MCF 10A (cell line): ENCODE results near the gene TMEM196. TPM values are rescaled to one million over a fixed set of nuclear protein-coding genes. Genes with fewer than 3 reads are reported as not detected.
"Not testable (repeated sequence)": the region's sequence is repeated elsewhere in the genome, so short reads cannot be mapped to it uniquely, and the experiment has no call there.

Experiments used
- BruUV-seq: library from RNA; stranded (reverse); fragments of 400-500 nt; replicated peaks from 2 replicates; lab custom pipeline; 2021; lab: Mats Ljungman, UMichigan
- CTCF ChIA-PET: fragments of 300-600 bp; sonication (Branson Sonifier 250); formaldehyde crosslinking; extraction: SDS; loops from one replicate; lab custom pipeline; 2021; ENCODE audit warnings: antibody characterized with exemption, inconsistent platforms; lab: Yijun Ruan, JAX
- POLR2A ChIA-PET: fragments of 300-600, 350-650 bp; sonication (Branson Sonifier 250); formaldehyde crosslinking; extraction: SDS; loops from one replicate; lab custom pipeline; 2020; ENCODE audit warnings: antibody characterized with exemption, inconsistent platforms; lab: Yijun Ruan, JAX
- DNase-seq: peaks from one replicate; pipeline ENCODE4 v3.0.0-alpha.2; 2018; ENCODE audit not compliant: unreplicated experiment
- H3K27ac Mint-ChIP-seq: one replicate; pipeline ENCODE4 v1.8.0; 2022; ENCODE audit warnings: mild to moderate bottlenecking, low read depth, mixed read lengths; ENCODE audit not compliant: unreplicated experiment
- H3K27me3 Mint-ChIP-seq: one replicate; pipeline ENCODE4 v1.8.0; 2022; ENCODE audit warnings: mixed read lengths; ENCODE audit not compliant: insufficient read depth, unreplicated experiment
- H3K36me3 Mint-ChIP-seq: one replicate; pipeline ENCODE4 v1.8.0; 2022; ENCODE audit warnings: mild to moderate bottlenecking, moderate library complexity, mixed read lengths; ENCODE audit not compliant: insufficient read depth, unreplicated experiment
- H3K4me1 Mint-ChIP-seq: one replicate; pipeline ENCODE4 v1.8.0; 2022; ENCODE audit warnings: mixed read lengths; ENCODE audit not compliant: insufficient read depth, unreplicated experiment
- H3K4me3 Mint-ChIP-seq: one replicate; pipeline ENCODE4 v1.8.0; 2022; ENCODE audit warnings: mild to moderate bottlenecking, moderate library complexity, mixed read lengths; ENCODE audit not compliant: unreplicated experiment
- H3K9me3 Mint-ChIP-seq: one replicate; pipeline ENCODE4 v1.8.0; 2022; ENCODE audit warnings: mixed read lengths; ENCODE audit not compliant: unreplicated experiment
- CTCF ChIP-seq: fragments of 200-600 bp; IDR thresholded peaks from one replicate; pipeline ENCODE4 v1.8.0; 2022; ENCODE audit warnings: antibody characterized with exemption, mild to moderate bottlenecking; ENCODE audit not compliant: unreplicated experiment
- intact Hi-C: fragments of 100-400 bp; cut with micrococcal nuclease; formaldehyde crosslinking; loops from 2 replicates; pipeline ENCODE4 v1.14.1; 2022
- total RNA-seq: library from RNA; stranded (reverse); gene quantifications from 2 replicates; pipeline ENCODE4 v1.2.3, GENCODE V29; 2022

The TMEM196 gene
- total RNA-seq, 1 experiment from 2014 or later: not detected

DNA sequence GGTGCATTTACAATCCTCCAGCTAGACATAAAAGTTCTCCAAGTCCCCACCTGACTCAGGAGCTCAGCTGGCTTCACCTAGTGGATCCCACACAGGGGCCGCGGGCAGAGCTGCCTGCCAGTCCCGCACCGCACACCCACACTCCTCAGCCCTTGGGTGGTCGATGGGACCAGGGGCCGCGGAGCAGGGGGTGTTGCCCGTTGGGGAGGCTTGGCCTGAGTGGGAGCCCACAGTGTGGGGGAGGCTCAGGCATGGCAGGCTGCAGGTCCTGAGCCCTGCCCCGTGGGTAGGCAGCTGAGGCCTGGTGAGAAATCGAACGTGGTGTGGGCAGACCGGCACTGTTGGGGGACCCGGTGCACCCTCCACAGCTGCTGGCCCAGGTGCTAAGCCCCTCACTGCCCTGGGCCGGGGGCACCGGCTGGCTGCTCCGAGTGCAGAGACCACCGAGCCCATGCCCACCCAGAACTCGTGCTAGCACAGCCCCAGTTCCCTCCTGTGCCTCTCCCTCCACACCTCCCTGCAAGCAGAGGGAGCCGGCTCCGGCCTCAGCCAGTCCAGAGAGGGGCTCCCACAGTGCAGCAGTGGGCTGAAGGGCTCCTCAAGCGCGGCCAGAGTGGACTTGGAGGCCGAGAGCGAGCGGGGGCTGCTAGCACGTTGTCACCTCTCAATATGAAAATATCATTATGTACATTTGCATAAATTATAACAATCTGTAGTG, 81.1 kb downstream of the TMEM196 start:
- no peak for TF ChIP-seq CTCF
- intact Hi-C loops: no loop called here

DNA sequence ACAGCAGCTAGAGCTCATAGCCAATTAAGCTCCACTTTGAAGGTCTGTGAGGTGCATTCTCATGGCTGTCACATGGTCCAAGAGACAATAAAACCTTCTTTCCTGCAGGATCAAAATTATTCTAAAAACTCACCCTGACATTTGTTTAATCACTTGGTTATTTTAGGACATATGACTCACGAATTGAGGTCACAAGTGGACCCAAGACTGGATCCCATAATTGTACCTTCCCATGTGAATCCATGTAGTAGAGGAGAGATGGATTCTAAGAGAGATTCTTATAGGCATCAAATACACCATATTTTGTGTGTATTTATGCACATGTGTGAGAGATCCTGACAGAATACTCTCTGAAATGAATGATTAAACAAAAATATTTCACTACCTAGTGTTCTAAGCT, 82.7 kb downstream of the TMEM196 start:
- POLR2A ChIA-PET: no interaction called here
- H3K9me3 Mint-ChIP-seq: no peaks in the 10 kb centered on the region
- no peaks in the 10 kb centered on the region for H3K27me3 Mint-ChIP-seq
- BruUV-seq: no TSS peak
- no peak overlapping the region for H3K4me3 Mint-ChIP-seq
- no peak overlapping the region for H3K27ac Mint-ChIP-seq
- H3K36me3 Mint-ChIP-seq: no peaks in the 10 kb centered on the region
- no peak for TF ChIP-seq CTCF
- no peak for DNase-seq
- intact Hi-C loops: no loop called here
- CTCF ChIA-PET: interaction anchor here (0.7 kb wide), 1 partner anchor 600 kb away, joined by 4 read pairs; no protein-coding TSS in a partner anchor
- no peaks in the 10 kb centered on the region for H3K4me1 Mint-ChIP-seq

More for the DNA sequence above, 81.1 kb downstream of the TMEM196 start:
- H3K27me3 Mint-ChIP-seq: no peaks in the 10 kb centered on the region
- BruUV-seq: no TSS peak
- no peak overlapping the region for H3K4me3 Mint-ChIP-seq
- H3K4me1 Mint-ChIP-seq: no peaks in the 10 kb centered on the region
- no peak overlapping the region for H3K27ac Mint-ChIP-seq
- CTCF ChIA-PET: interaction anchor here (0.6 kb wide), 1 partner anchor 571 kb away, joined by 4 read pairs; no protein-coding TSS in a partner anchor
- no peaks in the 10 kb centered on the region for H3K9me3 Mint-ChIP-seq
- POLR2A ChIA-PET: interaction anchor here (0.6 kb wide), 1 partner anchor 343 kb away, joined by 3 read pairs; no protein-coding TSS in a partner anchor
- no peak for DNase-seq
- H3K36me3 Mint-ChIP-seq: peaks cover 2% of the 10 kb centered on the region

GRCh38 chr7:19689130-19689529, 84.3 kb downstream of the TMEM196 start:
- H3K4me3 Mint-ChIP-seq, intact Hi-C loops, DNase-seq, H3K9me3 Mint-ChIP-seq, H3K27me3 Mint-ChIP-seq, CTCF ChIA-PET, POLR2A ChIA-PET, H3K4me1 Mint-ChIP-seq, H3K36me3 Mint-ChIP-seq, H3K27ac Mint-ChIP-seq, BruUV-seq: not testable (repeated sequence)

GRCh38 chr7:19681596-19681995, 91.8 kb downstream of the TMEM196 start:
- BruUV-seq: no TSS peak
- CTCF ChIA-PET: interaction anchor here (0.6 kb wide), 1 partner anchor 1142 kb away, joined by 3 read pairs; no protein-coding TSS in a partner anchor

More at GRCh38 chr7:19681596-19681995, 91.8 kb downstream of the TMEM196 start:
- H3K27ac Mint-ChIP-seq: no peak overlapping the region
- no peaks in the 10 kb centered on the region for H3K27me3 Mint-ChIP-seq
- no peaks in the 10 kb centered on the region for H3K36me3 Mint-ChIP-seq
- DNase-seq: no peak
- H3K4me1 Mint-ChIP-seq: no peaks in the 10 kb centered on the region
- POLR2A ChIA-PET: interaction anchor here (0.6 to 1.2 kb wide), 2 partner anchors 12 to 979 kb away, joined by 3 read pairs; no protein-coding TSS in a partner anchor
- intact Hi-C loops: no loop called here
- peaks cover 6% of the 10 kb centered on the region for H3K9me3 Mint-ChIP-seq
- no peak for TF ChIP-seq CTCF
- H3K4me3 Mint-ChIP-seq: no peak overlapping the region
